HG03280 (cell line): Measurements from ENCODE around the gene CHSY1.
"Not testable (repeated sequence)": the region's sequence is repeated elsewhere in the genome, so short reads cannot be mapped to it uniquely, and the experiment has no call there.

ENCODE experiments used
- ATAC-seq: cut with Tn5 transposase; IDR thresholded peaks from one replicate; pipeline ENCODE4 v1.9.1; 2021; ENCODE audit warnings: mild to moderate bottlenecking, moderate library complexity; ENCODE audit not compliant: unreplicated experiment

Gene CHSY1

GRCh38 chr15:101138086-101138660 is 113.7 kb downstream of the CHSY1 start:
- ATAC-seq: no peak

GRCh38 chr15:101137312-101137940 is 114.4 kb downstream of the CHSY1 start:
- no peak for ATAC-seq

DNA sequence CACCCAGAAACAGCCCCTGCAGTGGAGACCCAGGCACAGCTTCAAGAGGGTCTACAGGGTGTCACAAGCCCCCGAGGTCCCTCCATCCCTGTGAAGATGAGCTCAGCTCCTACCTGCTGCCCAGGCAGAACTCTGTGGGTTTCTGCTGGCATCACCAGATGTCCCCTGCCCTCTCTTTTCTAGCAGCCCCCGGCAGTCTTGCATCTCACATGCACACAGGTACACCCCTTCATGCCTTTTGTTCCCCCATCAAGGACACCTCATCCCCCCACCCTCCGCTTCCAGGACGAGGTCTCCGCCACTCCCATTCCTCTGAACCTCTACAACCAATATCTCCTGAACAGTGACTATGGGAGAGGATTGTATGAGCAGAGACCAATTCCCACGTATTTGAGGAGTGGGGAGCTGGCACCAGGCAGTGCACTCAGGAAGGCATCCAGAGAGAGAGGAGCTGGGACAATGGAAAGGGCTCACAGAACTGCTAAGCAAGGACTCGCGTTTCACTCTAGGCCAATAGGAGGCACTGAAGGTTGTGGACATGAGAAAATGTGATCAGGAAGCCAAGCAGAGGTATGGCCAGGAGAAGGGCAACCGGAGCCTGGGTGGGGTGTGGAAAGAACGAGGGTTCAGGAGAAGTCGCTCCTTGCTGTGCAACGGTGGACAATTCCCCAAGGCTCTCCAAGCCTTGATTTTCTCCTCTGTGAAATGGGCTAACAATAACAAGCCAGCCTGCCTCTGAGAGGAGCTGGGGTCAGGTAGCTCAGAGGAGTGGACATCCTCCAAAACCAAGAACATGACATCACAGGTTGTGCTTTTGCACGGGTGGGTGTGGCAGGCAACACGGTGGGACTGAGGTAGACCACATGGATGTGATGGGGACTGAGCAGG is 115.2 kb downstream of the CHSY1 start:
- ATAC-seq: no peak

GRCh38 chr15:101135532-101136166 is 116.2 kb downstream of the CHSY1 start:
- ATAC-seq: peak; percentile 60

GRCh38 chr15:101134780-101135179 is 117.1 kb downstream of the CHSY1 start:
- ATAC-seq: no peak

DNA sequence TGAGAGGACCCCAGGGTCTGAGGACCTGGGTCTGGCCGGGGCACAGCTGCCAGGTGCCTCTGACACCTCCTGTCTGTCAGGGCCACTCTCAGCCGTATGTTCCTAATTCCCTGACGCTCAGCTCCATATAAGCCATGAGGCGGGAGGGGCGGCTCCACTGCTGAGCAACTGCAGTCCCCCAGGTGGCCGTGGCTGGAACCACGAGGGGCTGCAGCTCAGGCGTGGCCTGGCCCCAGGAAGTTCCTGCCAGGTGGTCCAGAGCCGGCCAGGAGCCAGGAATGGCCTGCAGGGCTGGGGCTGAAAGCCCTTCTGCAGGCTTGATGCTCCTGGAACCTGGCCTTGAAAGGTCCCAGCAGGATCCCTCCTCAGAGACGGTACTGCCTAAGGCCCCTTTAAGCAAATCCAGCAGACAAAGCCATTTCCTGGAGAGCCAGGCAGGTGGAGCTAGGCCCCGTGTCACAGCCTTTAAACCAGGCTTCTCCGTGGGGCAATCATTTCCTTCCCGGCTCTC is 118.0 kb downstream of the CHSY1 start:
- no peak for ATAC-seq

DNA sequence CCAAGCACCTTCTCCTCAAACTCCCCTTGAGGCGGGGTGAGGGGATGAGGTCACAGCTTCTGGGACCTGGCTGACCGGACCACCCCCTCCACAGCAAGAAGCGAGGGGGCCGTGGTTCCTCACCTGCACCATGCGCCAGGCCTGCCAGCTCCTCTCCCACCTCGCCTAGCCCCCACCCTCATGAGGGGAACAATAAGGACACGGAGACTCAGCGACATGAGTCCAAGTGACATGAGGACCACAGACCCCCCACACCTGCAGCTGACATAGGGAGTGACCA is 118.7 kb downstream of the CHSY1 start:
- no peak for ATAC-seq

DNA sequence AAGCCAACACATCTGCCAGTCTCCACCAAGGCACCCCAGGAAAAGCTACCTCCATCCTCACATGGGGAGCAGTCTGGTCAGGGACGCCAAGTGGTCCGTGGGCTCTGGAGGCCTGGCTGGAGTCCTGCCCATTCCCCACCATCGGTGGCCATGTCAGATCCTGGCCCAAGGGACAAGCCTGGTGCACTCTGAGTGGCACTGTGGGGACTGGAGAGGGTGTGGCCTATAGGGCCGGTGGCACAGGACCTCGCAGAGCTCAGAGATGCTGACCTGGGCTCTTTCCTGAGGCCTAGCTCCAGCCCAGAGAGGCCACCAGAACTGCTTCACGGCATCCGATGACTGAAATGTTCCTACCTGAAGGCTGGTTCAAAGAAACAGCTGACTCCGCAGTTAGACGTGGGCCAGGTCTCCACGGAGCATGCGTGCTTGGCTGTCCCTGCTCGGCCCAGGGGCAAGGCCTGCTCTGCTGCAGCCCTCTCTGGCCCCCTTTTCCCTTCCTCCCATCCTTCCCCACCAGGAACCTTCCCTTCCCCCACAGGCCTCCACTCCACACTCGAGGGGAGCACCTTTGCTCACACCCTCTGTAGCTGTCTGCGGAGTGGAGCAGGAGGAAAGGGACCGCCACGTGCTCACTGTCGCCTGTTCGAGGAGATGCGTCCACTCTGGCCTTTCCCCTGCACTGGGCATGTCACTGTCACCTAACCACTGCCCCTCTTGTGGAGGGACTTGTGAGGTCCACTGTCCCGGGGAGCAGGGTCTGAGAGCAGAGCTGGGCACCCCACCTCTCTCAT is 119.3 kb downstream of the CHSY1 start:
- ATAC-seq: no peak

DNA sequence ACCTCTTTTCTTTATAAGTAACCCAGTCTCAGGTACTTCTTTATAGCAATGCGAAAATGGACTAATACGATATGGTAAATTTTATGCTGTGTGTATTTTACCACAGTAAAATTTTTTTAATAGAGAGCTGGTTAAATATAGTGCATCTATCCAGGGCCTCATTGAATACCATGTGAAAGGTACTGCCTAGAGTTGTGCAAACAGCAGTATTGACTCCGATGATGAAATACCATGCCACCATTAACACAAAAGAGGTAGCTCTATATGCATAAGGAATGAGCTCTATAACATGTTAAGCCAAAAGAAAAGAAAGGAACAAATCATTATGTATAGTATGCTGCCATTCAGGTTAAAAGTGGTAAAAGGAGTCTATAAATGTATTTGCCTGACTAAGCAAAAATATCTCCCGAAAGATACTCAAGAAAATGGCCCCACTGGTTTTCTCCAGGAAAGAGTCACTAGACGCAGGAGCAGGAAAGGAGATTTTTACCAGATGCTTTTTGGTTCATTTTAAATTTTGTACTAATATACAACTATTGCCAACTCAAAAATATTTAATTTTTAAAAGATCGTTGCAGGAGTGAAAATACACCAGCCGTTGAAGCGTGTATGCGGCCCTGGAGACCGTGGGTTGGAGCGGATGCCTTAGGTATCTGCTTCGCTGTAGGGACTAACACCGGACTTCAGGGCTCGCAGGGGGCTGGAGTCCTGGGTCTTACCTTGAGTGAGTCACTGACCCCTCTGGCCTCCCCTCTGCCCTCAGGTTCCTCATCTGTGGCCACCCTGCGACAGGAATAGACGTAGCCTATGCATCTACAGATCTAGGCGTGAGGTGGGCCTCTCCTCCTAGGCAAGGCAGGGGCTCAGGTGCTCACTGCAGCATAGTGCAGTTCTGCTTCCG is 120.1 kb downstream of the CHSY1 start:
- ATAC-seq: no peak

DNA sequence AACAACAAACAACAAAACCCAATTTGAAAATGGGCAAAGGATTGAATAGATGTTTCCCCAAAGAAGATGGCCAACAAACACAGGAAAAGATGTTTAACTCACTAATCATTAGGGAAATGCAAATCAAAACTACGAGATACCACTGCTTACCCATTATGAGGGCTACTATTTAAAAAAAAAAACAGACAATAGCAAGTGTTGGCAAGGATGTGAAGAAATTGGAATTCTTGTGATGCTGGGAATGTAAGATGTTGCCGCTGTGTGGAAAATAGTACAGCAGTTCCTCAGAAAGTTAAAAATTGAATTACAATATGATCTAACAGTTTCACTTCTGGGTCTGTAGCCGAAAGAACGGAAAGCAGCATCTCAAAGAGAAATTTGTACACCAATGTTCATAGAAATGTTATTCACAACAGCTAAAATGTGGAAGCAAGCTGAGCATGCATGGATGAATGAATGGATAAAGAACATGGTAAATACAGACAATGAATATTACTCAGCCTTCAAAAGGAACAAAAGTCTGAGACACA is 121.9 kb downstream of the CHSY1 start:
- no peak for ATAC-seq

- ATAC-seq: no peak
Observed at GRCh38 chr15:101128221-101129015, 123.4 kb downstream of the CHSY1 start.

GRCh38 chr15:101127506-101128076 is 124.3 kb downstream of the CHSY1 start:
- peak; percentile 65 for ATAC-seq

DNA sequence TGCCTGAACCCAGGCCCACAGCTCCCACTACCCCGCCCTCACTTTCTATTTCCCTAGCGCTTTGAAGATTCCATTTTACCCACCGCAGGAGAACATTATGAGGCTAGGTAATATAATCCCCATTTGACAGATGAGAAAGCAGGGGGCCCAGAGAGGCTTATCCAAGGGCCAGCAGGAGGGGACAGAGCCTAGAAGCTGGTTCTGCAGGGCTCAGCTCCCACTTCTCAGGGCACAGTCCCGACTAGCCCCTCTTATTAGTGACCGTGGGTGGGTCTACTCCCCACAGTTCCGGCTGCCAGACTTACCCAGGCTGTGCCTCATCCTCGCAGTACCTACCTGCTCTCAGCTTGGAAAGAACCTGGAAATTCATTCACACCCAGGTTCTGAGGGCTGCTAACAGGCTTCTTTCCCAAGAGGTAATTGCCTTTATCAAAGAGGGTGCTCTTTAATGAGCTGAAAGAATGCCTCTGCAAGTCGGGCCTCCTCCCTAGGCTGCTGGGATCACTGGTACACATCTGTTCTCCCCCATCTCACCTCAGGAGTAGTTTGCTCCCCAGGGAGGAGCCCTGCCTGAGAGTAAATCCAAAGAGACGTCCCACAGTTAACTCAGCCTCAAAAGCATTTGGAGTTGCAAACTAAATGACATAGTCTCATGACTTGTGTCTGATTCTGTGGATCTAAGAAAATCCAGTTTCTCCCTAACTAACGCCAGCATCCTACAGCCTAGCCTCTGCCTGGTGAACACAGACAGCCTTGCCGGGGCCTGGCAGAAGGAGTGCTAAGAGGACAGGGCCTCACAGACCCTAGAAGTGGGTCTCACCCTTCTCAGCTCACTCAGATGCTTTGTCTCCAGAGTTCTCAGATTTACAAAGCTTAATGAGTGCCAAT is 125.0 kb downstream of the CHSY1 start:
- ATAC-seq: peak; percentile 42

DNA sequence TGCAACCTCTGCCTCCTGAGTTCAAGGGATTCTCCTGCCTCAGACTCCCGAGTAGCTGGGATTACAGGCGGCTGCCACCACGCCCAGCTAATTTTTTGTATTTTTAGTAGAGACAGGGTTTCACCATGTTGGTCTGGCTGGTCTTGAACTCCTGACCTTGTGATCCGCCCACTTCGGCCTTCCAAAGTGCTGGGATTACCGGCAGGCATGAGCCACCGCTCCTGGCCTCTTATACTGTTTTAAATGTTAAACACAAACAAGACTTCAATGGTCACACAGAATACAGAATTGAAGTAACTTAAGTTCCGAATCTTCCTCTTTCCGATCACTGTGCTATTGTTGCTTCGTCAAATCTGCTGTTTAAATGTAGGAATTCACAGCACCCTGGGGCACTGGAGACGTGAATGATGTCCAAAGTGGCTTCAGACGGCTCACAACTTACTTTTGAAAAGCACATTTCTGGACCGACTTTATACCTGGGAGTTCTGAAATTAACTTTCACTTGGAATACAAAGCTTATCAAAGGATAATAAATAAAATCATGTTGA is 125.9 kb downstream of the CHSY1 start:
- not testable (repeated sequence) for ATAC-seq
